OCI-LY7 (cell line): ENCODE results near the gene DERA.

Experiments
- EZH2phosphoT487 ChIP-seq: fragments of 200-600 bp; sonication (generic); IDR thresholded peaks from 2 replicates; pipeline ENCODE4 v1.6.1; 2018; ENCODE audit warnings: low read depth, borderline replicate concordance, mild to moderate bottlenecking, mixed run types, antibody characterized with exemption, low read length, moderate library complexity, mixed read lengths
- TF ChIP-seq, protein P1 (sequence below): fragments of 200-600 bp; sonication (generic); conservative IDR thresholded peaks from 2 replicates; pipeline ENCODE4 v1.5.1; 2014; ENCODE audit warnings: mild to moderate bottlenecking, antibody characterized with exemption, low read length, moderate library complexity, mixed read lengths

DNA sequence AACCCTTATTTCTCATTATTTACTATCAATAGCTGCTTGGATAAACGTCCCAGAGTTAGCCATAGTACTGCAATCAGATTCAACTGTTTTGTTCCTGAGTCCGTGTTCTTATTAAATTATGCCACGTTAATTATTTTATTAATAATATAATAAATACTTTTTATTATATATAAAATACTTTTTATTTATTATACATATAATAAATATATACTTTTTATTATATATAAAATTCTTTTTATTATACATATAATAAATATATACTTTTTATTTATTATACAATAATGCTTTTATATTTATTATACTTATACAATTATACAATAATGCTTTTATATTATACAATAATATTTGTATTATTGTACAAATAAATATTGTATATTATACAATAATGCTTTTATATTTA, 17.9 kb upstream of the DERA start:
- TF ChIP-seq, protein P1, sequence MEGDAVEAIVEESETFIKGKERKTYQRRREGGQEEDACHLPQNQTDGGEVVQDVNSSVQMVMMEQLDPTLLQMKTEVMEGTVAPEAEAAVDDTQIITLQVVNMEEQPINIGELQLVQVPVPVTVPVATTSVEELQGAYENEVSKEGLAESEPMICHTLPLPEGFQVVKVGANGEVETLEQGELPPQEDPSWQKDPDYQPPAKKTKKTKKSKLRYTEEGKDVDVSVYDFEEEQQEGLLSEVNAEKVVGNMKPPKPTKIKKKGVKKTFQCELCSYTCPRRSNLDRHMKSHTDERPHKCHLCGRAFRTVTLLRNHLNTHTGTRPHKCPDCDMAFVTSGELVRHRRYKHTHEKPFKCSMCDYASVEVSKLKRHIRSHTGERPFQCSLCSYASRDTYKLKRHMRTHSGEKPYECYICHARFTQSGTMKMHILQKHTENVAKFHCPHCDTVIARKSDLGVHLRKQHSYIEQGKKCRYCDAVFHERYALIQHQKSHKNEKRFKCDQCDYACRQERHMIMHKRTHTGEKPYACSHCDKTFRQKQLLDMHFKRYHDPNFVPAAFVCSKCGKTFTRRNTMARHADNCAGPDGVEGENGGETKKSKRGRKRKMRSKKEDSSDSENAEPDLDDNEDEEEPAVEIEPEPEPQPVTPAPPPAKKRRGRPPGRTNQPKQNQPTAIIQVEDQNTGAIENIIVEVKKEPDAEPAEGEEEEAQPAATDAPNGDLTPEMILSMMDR: no peak
- TF ChIP-seq EZH2phosphoT487: no peak
